Upper lobe of right lung (tissue), 1 donor: ENCODE results near the gene SHB. TPM values are rescaled to one million over a fixed set of nuclear protein-coding genes. Genes with fewer than 3 reads are reported as not detected.

Source experiments
- ATAC-seq: fragments of 200-7000 bp; cut with Tn5 transposase; one replicate; pipeline ENCODE4 v1.9.1; 2020; ENCODE audit warnings: mild to moderate bottlenecking, moderate library complexity
- DNase-seq: peaks from one replicate; pipeline ENCODE4 v3.0.0-alpha.2; 2020
- H3K27ac ChIP-seq: fragments of 200-600 bp; one replicate; pipeline ENCODE4 v1.8.0; 2022
- H3K27me3 ChIP-seq: fragments of 200-600 bp; one replicate; pipeline ENCODE4 v1.8.0; 2022; ENCODE audit warnings: mild to moderate bottlenecking
- H3K36me3 ChIP-seq: fragments of 200-600 bp; one replicate; pipeline ENCODE4 v1.8.0; 2022
- H3K4me1 ChIP-seq: fragments of 200-600 bp; one replicate; pipeline ENCODE4 v1.8.0; 2022
- H3K4me3 ChIP-seq: fragments of 200-600 bp; one replicate; pipeline ENCODE4 v1.8.0; 2022; ENCODE audit warnings: mild to moderate bottlenecking
- H3K9me3 ChIP-seq: fragments of 200-600 bp; one replicate; pipeline ENCODE4 v1.8.0; 2022
- intact Hi-C: fragments of 100-400 bp; cut with DNase I; formaldehyde crosslinking; loops from one replicate; pipeline ENCODE4 v1.11.0; 2022
- total RNA-seq: library from RNA; stranded (reverse); fragmentation: NEBNext Ultra II Directional; extraction: Animal tissue kit (Norgen Biotek cat#: 25700); gene quantifications from one replicate; pipeline ENCODE4 v1.2.1, GENCODE V29; 2021
- TF ChIP-seq, protein P1 (sequence below): fragments of 200-600 bp; IDR thresholded peaks from one replicate; pipeline ENCODE4 v1.8.0; 2022; ENCODE audit warnings: antibody characterized with exemption
- donor health status: DM: no; HTN: yes; CAD: no; lungs with severe emphysema.

SHB gene
- total RNA-seq, 1 donor from 2014 or later = 33.4 TPM

DNA sequence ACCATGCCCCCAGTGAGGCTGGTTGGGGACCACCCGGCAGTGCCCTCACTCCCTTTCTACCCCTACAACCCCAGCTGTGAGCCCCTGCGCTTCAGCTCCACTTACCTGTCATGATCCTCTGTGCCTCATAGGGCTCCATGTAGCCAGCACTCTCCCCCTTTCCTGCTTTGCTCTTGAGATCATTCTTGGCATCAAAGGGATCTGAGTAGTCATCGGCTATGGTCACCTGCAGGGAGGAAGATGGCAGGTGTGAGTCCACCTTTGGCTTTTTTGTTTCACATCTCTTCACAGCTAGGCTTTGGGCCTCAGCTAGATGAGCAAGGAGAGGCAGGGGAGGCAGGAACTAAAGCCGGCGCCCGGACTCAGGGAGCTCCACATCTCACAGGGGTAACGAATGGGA, 53.1 kb downstream of the SHB start:
- ATAC-seq = no peak
- H3K4me1 ChIP-seq = peaks cover 51% of the 10 kb centered on the region
- no peak overlapping the region for H3K4me3 ChIP-seq
- DNase-seq = no peak
- TF ChIP-seq, protein P1, sequence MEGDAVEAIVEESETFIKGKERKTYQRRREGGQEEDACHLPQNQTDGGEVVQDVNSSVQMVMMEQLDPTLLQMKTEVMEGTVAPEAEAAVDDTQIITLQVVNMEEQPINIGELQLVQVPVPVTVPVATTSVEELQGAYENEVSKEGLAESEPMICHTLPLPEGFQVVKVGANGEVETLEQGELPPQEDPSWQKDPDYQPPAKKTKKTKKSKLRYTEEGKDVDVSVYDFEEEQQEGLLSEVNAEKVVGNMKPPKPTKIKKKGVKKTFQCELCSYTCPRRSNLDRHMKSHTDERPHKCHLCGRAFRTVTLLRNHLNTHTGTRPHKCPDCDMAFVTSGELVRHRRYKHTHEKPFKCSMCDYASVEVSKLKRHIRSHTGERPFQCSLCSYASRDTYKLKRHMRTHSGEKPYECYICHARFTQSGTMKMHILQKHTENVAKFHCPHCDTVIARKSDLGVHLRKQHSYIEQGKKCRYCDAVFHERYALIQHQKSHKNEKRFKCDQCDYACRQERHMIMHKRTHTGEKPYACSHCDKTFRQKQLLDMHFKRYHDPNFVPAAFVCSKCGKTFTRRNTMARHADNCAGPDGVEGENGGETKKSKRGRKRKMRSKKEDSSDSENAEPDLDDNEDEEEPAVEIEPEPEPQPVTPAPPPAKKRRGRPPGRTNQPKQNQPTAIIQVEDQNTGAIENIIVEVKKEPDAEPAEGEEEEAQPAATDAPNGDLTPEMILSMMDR = no peak
- intact Hi-C loops = loop anchor here (5.0 kb wide), 1 partner anchor 51 kb away; the partner anchor contains the start of gene SHB
- H3K27ac ChIP-seq = no peak overlapping the region
- H3K27me3 ChIP-seq = no peaks in the 10 kb centered on the region
- no peaks in the 10 kb centered on the region for H3K9me3 ChIP-seq
- peaks cover 6% of the 10 kb centered on the region for H3K36me3 ChIP-seq

DNA sequence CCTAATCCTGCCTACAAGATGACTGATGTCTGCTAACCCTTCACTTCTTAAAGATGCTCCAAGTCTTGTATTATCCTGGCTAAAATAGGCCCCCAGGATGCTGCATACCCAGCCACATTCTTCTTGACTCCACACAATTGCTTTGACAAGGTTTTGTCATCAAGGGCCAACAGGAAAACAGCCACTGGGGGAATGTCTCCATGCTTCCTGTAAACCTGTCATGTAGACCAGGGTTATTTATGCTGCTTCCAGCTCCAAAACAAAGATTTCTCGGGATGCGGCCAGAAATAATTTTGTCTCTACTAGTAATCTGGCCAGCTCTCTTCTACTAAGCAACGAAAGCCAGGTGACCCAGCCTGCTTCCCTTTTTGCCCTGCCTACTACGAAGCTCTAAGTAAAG, 53.8 kb downstream of the SHB start:
- TF ChIP-seq, protein P1 = no peak
- no peaks in the 10 kb centered on the region for H3K9me3 ChIP-seq
- peaks cover 44% of the 10 kb centered on the region for H3K4me1 ChIP-seq
- DNase-seq (no peak), ATAC-seq (no peak)
- no peak overlapping the region for H3K27ac ChIP-seq
- no peak overlapping the region for H3K4me3 ChIP-seq
- peaks cover 6% of the 10 kb centered on the region for H3K36me3 ChIP-seq
- intact Hi-C loops = loop anchor here (5.0 kb wide), 1 partner anchor 52 kb away; the partner anchor contains the start of gene SHB
- no peaks in the 10 kb centered on the region for H3K27me3 ChIP-seq

DNA sequence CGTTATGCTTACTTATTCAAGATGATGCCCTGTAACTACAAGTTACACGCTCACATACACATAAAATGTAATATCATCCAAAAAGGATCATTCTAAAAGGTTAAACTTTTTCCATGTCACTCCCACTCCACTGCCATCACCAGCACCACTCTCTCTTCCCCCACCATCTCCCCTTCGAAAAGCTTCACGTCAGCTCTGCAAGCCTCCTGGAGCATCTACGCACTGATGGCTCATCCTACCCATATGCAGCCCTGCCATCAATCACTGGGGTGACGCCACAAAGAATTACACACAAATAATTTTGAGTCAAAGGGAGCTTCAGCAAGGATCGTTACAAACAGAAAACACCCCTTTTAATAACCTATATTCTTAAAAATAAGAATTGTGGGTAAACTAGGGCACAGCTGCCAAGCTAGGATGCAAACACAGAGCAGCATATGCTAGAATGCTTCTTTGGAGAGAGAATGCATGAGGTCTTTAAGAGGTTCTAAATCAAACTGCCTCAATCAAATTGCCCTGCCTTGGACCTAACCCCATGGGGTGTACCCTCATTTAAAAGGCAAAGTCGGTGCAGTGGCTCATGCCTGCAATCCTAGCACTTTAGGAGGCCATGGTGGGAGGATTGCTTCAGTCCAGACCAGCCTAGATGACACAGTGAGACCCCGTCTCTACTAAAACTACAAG, 56.1 kb downstream of the SHB start:
- H3K4me3 ChIP-seq = no peak overlapping the region
- no peak overlapping the region for H3K27ac ChIP-seq
- DNase-seq (no peak), ATAC-seq (no peak)
- H3K9me3 ChIP-seq = no peaks in the 10 kb centered on the region
- H3K4me1 ChIP-seq = peaks cover 40% of the 10 kb centered on the region
- peaks cover 6% of the 10 kb centered on the region for H3K36me3 ChIP-seq
- TF ChIP-seq, protein P1 = no peak
- H3K27me3 ChIP-seq = no peaks in the 10 kb centered on the region
- intact Hi-C loops = no loop called here

DNA sequence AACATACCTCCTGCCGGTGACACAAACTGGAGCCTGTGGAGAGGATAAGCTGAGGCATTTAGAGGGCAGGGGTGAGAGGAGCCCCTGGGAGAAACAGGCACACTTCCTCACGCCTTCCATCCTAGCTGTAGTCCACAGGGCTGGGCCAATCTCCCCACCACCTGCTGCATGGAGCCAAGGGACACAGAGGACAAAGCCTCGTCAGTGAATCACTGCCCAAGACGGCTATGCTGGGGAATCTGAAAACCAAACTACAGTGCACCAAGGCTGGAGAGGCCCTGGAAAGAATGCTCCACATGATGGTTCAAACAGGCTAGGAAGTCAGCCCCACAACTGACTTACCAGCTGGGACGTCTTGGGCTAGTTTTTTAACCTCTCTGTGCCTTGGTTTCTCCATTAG, 57.0 kb downstream of the SHB start:
- ATAC-seq (no peak), DNase-seq (no peak)
- Histone ChIP-seq H3K4me3 (no peak overlapping the region), H3K9me3 (no peaks in the 10 kb centered on the region), H3K36me3 (peaks cover 6% of the 10 kb centered on the region), H3K27ac (no peak overlapping the region), H3K27me3 (no peaks in the 10 kb centered on the region), H3K4me1 (peaks cover 41% of the 10 kb centered on the region)
- intact Hi-C loops = no loop called here
- TF ChIP-seq, protein P1 = no peak

DNA sequence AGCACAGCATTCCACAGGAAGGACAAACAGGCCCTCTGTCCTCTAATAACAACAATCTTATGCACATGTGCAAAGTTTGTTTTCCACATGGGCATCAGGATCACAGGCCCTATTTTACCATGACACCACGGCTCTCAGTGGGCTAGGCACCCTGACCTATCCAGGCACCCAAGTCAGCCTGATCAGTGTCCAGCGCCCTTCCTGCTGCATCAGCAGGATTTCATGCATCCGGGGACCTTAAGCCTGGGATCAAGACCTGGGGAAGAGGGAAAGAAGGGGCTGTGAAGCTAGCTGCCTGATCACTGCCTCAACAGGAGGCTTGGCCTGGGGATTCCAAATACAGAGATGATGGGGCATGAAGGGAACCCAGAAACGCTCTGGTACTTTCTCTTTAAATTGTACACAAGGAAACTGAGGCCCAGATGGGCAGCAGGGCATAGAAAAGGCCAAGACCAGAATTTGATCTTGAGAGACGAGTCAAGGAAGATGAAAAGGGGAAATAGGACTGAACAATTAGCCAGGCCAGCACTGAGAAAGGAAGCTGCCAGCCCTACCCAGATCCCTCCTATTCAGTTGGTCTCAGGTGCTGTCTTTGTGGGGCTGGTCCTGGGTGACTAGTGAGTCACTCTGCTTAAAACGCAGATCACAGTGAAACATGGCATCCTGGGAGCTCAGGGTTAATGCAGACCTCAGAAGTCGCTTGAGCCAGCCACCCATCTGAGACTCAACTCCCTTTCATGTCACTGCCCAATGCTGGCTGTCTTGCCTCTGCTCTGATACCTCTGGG, 57.9 kb downstream of the SHB start:
- peaks cover 41% of the 10 kb centered on the region for H3K4me1 ChIP-seq
- H3K4me3 ChIP-seq = no peak overlapping the region
- H3K27me3 ChIP-seq = no peaks in the 10 kb centered on the region
- H3K9me3 ChIP-seq = no peaks in the 10 kb centered on the region
- TF ChIP-seq, protein P1 = no peak
- intact Hi-C loops = no loop called here
- H3K27ac ChIP-seq = no peak overlapping the region
- DNase-seq (no peak), ATAC-seq (no peak)
- H3K36me3 ChIP-seq = peaks cover 6% of the 10 kb centered on the region
